Renal pelvis (tissue), 4 donors: ENCODE results near the gene SDK1. TPM values are rescaled to one million over a fixed set of nuclear protein-coding genes. Genes with fewer than 3 reads are reported as not detected.

Experiments used
- DNase-seq: peaks from one replicate; pipeline ENCODE4 v3.0.0-alpha.2; 2013
- polyA plus RNA-seq, 3 donors: library from polyadenylated mRNA; unstranded; fragments of 120-200 nt; gene quantifications; one replicate each; pipeline ENCODE4 v1.2.1, GENCODE V29; 2013; ENCODE audit not compliant: insufficient read length in 3 of 3

SDK1 gene
- polyA plus RNA-seq, 3 donors = 7.5 to 8.9 (median 8.4) TPM

GRCh38 chr7:3332308-3332707 lies 31.3 kb downstream of the SDK1 start:
- no peak for DNase-seq

GRCh38 chr7:3333861-3334260 lies 32.8 kb downstream of the SDK1 start:
- no peak for DNase-seq

DNA sequence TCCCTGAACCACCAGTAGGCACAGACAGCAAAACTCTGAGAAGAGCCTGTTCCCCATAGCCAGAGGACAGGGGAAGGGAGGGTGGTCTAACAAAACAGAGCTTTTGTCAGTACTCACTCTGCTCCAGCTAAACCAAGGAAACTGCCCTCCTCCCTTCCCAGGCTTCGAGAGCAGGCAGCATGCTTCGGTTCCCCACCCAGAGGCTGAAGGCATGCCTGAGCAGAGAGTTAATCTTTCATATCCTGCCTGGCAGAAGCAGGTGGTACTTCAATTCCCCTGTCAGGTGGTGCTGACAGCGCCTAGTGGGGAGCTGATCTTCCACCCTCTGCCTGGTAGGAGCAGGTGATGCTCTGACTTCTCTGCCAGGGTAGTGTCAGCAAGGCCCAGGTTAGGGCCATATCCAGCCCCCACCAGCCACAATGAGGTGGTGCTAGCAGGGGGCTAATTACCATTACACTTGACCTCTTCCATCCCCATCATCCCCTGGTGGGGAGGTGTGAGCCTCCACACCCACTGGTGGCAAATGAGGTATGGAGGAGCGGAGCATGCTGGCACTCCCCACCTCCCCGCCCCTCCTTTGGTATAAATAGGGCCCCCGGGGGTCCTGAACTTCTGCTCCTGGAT lies 35.1 kb downstream of the SDK1 start:
- peak; percentile 2 for DNase-seq

DNA sequence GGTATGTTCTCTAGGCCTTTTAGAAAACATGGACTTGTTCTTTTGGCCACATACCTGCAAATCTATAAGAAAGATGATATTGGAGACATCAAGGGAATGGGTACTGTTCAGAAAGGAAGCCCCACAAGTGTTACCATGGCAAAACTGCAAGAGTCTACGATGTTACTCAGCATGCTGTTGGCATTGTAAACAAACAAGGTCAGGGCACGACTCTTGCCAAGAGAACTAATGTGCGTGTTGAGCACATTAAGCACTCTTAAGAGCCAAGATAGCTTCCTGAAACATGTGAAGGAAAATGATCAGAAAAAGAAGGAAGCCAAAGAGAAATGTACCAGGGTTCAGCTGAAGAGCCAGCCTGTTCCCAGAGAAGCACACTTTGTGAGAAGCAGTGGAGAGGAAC lies 37.1 kb downstream of the SDK1 start:
- DNase-seq = no peak

- DNase-seq = no peak
Measured at GRCh38 chr7:3345699-3346481, 44.8 kb downstream of the SDK1 start.

GRCh38 chr7:3349126-3349525 lies 48.1 kb downstream of the SDK1 start:
- DNase-seq = no peak

GRCh38 chr7:3356173-3356572 lies 55.1 kb downstream of the SDK1 start:
- no peak for DNase-seq

DNA sequence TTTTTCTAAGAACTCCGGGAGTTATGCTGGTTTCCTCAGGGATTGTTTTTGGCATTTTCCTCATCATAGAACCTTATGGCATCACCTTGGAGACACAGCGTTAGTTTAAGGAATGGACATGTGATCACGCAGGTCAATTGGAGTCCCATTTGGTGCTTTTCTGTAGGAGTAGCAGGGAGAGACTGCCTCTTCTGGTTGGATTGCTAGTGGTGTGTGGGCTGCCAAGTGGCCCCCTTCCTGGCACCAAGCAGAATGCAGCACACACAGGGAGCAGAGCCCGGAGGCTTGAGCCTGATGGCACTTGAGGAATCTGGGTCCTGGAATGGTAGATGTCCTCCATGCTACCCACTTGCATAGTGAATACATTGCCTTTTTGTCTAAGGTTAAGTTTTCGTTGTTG lies 57.9 kb downstream of the SDK1 start:
- no peak for DNase-seq

GRCh38 chr7:3367261-3367660 lies 66.2 kb downstream of the SDK1 start:
- DNase-seq = no peak

DNA sequence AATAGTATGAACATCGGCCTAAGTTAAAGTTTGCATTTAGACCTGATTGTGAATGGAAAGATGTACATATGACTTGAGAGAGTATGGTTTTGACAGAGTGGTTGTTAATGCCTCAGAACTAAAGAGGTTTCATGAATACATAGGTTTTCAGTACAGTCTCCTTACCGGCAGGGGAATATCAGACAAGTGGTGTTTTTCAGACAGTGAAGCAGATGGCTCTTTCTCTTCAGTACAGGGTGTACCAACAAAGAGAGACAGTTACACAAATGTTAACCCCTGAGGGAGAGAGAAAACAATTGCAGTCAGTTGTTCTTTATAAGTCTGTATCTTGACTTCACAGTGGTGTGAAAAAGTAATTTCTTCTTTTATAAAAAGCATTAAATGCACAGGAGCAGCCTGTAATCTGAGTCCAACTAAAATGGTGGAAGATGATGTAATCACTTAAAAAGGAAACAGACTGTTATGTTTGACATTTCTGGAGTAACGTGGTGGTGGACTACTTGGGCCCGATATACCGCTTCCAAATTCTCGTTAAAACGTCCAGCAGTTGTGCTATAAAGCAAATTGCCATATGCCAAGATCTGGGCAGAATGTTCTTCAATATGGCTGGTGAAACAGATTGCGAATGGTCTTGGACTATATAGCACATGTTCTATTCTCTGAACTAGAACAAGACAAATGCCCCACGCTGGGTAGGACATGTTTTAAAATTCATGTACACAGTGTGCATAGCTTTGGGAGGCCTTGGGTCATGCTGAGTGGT lies 69.2 kb downstream of the SDK1 start:
- DNase-seq = no peak

- no peak for DNase-seq
Measured at GRCh38 chr7:3370921-3371320, 69.9 kb downstream of the SDK1 start.

- no peak for DNase-seq
Measured at GRCh38 chr7:3371601-3372000, 70.5 kb downstream of the SDK1 start.

DNA sequence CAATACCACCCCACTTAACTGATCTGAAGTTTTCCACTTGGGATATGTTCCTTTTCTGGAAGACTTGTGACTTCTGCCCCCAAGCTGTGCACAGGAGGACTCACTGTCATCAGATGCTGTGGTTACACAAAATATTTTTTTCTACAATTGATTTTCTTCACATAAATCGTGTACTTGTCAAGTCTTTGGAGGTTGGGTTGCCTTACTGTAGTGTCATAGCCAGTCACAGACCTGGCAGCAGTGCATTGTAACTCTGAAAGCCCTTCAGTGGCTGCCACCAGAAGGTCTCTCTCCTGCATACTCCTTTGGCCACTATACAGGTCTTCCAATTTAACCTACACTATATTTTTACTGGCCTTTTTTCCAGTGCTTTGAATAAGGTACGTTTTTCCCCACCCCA lies 73.2 kb downstream of the SDK1 start:
- DNase-seq = no peak

GRCh38 chr7:3378390-3379150 lies 77.5 kb downstream of the SDK1 start:
- DNase-seq = no peak

- no peak for DNase-seq
Measured at GRCh38 chr7:3380034-3380433, 79.0 kb downstream of the SDK1 start.

GRCh38 chr7:3380886-3381685 lies 80.0 kb downstream of the SDK1 start:
- no peak for DNase-seq

DNA sequence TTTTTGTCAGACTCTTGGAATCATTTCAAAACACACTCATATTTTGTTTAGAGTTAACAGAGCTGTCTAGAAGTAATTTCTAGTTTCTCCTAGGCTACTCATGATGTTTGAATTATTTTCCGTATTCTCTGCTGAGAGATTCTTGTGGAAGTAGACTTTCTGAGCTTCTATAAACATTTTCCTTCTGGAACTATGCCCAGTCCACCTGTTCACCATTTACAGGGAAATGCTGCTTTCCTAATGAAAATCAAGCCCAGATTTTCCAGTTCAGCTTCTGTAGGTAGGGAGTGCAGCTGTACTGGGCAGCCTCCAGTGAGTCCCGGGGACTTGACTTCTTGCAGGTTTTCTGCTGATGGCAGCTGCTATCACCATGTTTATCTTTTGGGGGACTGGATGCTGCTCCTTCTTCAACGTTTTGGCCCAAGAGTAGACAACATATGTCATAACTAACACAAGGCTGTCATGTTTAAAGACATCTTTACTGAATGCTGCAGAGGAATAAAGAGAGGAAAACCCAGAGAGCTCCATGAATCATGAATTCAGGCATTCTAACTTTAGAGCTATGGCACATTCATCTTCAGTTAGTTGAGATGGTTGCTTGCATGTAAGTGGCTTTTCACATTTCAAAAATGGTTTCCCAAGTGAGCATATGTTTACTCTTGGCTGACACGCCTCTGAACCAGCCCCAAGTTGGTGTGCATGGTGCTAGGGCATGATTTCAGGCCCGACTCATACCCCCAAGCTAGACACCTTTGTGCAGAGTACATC lies 85.6 kb downstream of the SDK1 start:
- DNase-seq = no peak

GRCh38 chr7:3393862-3394261 lies 92.8 kb downstream of the SDK1 start:
- DNase-seq = no peak

GRCh38 chr7:3397324-3397723 lies 96.3 kb downstream of the SDK1 start:
- DNase-seq = no peak

GRCh38 chr7:3399858-3400257 lies 98.8 kb downstream of the SDK1 start:
- no peak for DNase-seq

DNA sequence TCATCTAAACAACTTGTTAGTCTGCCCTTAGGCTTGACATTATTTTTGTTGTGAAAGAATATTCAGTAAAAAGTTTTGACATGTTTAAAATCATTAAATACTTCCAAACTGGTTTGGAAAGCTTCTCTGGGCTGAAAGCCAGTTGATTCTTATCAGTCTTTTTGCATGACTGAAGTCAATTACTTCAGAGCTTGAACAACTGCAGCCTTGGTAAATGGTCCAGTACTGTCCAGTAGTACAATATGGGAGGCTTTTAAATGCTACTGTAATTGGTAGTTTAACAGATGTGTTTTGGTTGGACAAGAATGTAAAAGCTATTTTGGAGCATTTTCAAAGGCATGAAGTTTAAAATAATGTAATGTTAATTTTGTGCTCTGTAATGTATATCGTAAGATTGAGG lies 103.4 kb downstream of the SDK1 start:
- DNase-seq = peak; percentile 82
